ENCODE measurements around the gene NPNT. TPM values are rescaled to one million over a fixed set of nuclear protein-coding genes. Genes with fewer than 3 reads are reported as not detected.

The NPNT gene
- total and polyA plus RNA-seq, 2 donors from 2014 or later, result 78.3 to 117 TPM

DNA sequence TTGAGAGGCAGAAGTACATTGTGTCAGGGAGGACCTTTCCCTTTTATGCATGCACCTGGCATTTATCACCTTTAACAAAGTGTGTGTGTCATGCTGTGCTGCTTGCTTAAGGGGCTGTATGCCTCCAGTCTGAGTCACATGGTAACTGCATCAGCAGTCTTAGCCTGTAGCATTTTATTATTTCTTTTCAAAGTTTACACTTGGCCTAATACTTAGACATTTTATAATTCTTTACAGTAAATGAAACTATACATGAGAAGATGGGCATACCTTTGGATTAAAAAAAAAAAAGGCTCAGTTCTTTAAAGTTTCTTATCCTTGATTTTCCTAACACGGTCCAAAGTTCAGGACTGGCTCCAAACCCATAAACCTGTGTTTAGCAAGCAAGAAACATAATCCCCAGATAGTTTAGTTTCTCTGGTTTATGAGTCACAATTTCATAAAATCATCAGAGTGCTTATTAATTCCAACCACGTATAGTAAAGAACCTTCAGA lies 14.6 kb downstream of the NPNT start:
- TF ChIP-seq, protein P1, sequence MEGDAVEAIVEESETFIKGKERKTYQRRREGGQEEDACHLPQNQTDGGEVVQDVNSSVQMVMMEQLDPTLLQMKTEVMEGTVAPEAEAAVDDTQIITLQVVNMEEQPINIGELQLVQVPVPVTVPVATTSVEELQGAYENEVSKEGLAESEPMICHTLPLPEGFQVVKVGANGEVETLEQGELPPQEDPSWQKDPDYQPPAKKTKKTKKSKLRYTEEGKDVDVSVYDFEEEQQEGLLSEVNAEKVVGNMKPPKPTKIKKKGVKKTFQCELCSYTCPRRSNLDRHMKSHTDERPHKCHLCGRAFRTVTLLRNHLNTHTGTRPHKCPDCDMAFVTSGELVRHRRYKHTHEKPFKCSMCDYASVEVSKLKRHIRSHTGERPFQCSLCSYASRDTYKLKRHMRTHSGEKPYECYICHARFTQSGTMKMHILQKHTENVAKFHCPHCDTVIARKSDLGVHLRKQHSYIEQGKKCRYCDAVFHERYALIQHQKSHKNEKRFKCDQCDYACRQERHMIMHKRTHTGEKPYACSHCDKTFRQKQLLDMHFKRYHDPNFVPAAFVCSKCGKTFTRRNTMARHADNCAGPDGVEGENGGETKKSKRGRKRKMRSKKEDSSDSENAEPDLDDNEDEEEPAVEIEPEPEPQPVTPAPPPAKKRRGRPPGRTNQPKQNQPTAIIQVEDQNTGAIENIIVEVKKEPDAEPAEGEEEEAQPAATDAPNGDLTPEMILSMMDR (IDR thresholded peaks at IDR 0.05; ENCODE audit: borderline replicate concordance, extremely low read depth, insufficient read depth), result no peak

DNA sequence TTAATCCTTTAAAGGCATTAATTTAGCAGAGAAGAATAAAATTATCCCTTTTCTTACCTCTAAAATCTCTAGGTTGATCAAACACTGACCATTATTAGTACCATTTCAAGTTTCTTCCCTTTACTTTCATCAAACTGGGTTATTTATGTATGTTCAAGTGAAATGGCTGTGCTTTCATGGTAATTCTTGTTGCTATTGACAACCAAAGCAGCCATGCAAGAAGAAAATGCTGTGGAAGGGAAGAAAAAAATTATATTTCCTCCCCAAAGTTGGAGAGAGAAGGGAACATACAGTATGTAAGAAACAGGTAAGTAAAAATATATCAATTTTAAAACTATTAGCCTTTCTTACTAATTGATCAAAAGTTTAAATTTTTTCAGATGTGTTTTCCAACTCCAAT lies 16.2 kb downstream of the NPNT start:
- H3K9me3 ChIP-seq (ENCODE audit: control insufficient read depth in 2 of 3, insufficient read depth in 1 of 3, low read length in 3 of 3), result no peaks in the 10 kb centered on the region
- TF ChIP-seq, protein P1 (IDR thresholded peaks at IDR 0.05; ENCODE audit: borderline replicate concordance, extremely low read depth, insufficient read depth), result no peak
- no peak overlapping the region for H3K9ac ChIP-seq (ENCODE audit: low read length in 3 of 3)
- H3K4me1 ChIP-seq (ENCODE audit: control insufficient read depth in 2 of 3, insufficient read depth in 2 of 3, low read depth in 1 of 3, low read length in 3 of 3), result no peaks in the 10 kb centered on the region
- no peaks in the 10 kb centered on the region for H3K36me3 ChIP-seq (ENCODE audit: control insufficient read depth in 2 of 3, insufficient read depth in 3 of 3, low read length in 3 of 3)
- no peak overlapping the region for H3K27ac ChIP-seq (ENCODE audit: low read depth in 2 of 2, low read length in 2 of 2)
- intact Hi-C loops (cut with DNase I), result no loop called here
- FAIRE-seq (no peak), DNase-seq (peak in 2 of 5 donors; percentile 42 to 57)
- H3K4me3 ChIP-seq (ENCODE audit: low read length in 3 of 3), result no peak overlapping the region
- H3K27me3 ChIP-seq (ENCODE audit: control insufficient read depth, insufficient read depth, low read length), result no peaks in the 10 kb centered on the region

More for the DNA sequence above, 14.6 kb downstream of the NPNT start:
- Histone ChIP-seq H3K36me3 (ENCODE audit: control insufficient read depth in 2 of 3, insufficient read depth in 3 of 3, low read length in 3 of 3) (no peaks in the 10 kb centered on the region), H3K4me1 (ENCODE audit: control insufficient read depth in 2 of 3, insufficient read depth in 2 of 3, low read depth in 1 of 3, low read length in 3 of 3) (no peaks in the 10 kb centered on the region), H3K27me3 (ENCODE audit: control insufficient read depth, insufficient read depth, low read length) (no peaks in the 10 kb centered on the region), H3K9me3 (ENCODE audit: control insufficient read depth in 2 of 3, insufficient read depth in 1 of 3, low read length in 3 of 3) (no peaks in the 10 kb centered on the region), H3K4me3 (ENCODE audit: low read length in 3 of 3) (no peak overlapping the region), H3K9ac (ENCODE audit: low read length in 3 of 3) (no peak overlapping the region), H3K27ac (ENCODE audit: low read depth in 2 of 2, low read length in 2 of 2) (no peak overlapping the region)
- DNase-seq (peak in 2 of 5 donors; percentile 15), FAIRE-seq (no peak)
- intact Hi-C loops (cut with DNase I), result no loop called here

DNA sequence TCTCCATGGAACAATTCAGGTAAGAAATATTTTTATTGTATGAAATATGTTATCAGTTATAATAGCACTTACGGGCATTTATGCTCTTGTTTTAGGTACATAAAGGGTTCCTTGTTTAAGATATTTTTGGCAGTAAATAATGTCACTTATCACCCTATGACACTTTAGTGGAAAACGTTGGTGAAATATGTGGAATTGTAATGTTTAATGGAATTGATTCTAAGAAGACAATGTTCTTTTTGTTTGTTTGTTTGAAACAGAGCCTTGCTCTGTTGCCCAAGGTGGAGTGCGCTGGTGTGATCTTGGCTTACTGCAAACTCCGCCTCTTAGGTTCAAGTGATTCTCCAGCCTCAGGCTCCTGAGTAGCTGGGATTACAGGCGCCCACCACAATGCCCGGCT lies 17.4 kb downstream of the NPNT start:
- Histone ChIP-seq H3K9ac (ENCODE audit: low read length in 3 of 3) (no peak overlapping the region), H3K9me3 (ENCODE audit: control insufficient read depth in 2 of 3, insufficient read depth in 1 of 3, low read length in 3 of 3) (no peaks in the 10 kb centered on the region), H3K27ac (ENCODE audit: low read depth in 2 of 2, low read length in 2 of 2) (no peak overlapping the region), H3K36me3 (ENCODE audit: control insufficient read depth in 2 of 3, insufficient read depth in 3 of 3, low read length in 3 of 3) (no peaks in the 10 kb centered on the region), H3K4me1 (ENCODE audit: control insufficient read depth in 2 of 3, insufficient read depth in 2 of 3, low read depth in 1 of 3, low read length in 3 of 3) (no peaks in the 10 kb centered on the region), H3K4me3 (ENCODE audit: low read length in 3 of 3) (no peak overlapping the region), H3K27me3 (ENCODE audit: control insufficient read depth, insufficient read depth, low read length) (no peaks in the 10 kb centered on the region)
- DNase-seq (no peak), FAIRE-seq (no peak)
- intact Hi-C loops (cut with DNase I), result no loop called here
- TF ChIP-seq, protein P1 (IDR thresholded peaks at IDR 0.05; ENCODE audit: borderline replicate concordance, extremely low read depth, insufficient read depth), result no peak

DNA sequence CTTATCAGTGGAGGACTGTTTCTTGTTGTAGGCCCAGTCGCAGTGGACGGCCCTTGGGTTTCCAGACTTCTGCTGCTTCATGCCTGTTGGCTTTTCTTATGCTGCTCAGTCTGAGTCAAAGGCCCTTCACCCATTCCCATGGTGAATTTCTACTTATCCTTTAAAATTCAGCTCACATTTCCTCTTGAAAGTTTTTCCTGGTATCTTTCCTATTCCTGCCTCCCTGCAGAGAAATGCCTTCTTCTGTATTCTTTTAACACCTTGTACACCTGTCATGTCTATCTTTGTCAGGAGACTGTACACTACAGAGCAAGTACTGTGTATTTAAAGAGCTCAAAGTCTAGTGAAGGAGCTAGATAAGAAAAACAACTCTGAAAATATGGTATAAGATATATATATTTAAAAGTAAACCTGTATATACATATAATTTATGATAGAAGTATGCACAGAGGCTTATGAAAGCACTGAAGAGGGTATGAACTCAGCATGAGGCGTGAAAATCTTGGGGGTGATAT lies 22.0 kb downstream of the NPNT start:
- Histone ChIP-seq H3K4me1 (ENCODE audit: control insufficient read depth in 2 of 3, insufficient read depth in 2 of 3, low read depth in 1 of 3, low read length in 3 of 3) (no peaks in the 10 kb centered on the region), H3K36me3 (ENCODE audit: control insufficient read depth in 2 of 3, insufficient read depth in 3 of 3, low read length in 3 of 3) (no peaks in the 10 kb centered on the region), H3K27me3 (ENCODE audit: control insufficient read depth, insufficient read depth, low read length) (no peaks in the 10 kb centered on the region), H3K9ac (ENCODE audit: low read length in 3 of 3) (no peak overlapping the region), H3K27ac (ENCODE audit: low read depth in 2 of 2, low read length in 2 of 2) (no peak overlapping the region), H3K4me3 (ENCODE audit: low read length in 3 of 3) (no peak overlapping the region), H3K9me3 (ENCODE audit: control insufficient read depth in 2 of 3, insufficient read depth in 1 of 3, low read length in 3 of 3) (no peaks in the 10 kb centered on the region)
- intact Hi-C loops (cut with DNase I), result no loop called here
- TF ChIP-seq, protein P1 (IDR thresholded peaks at IDR 0.05; ENCODE audit: borderline replicate concordance, extremely low read depth, insufficient read depth), result no peak
- no peak for DNase-seq
- no peak for FAIRE-seq

All from kidney (tissue), 14 donors.